Right kidney (tissue), 1 donor: Measurements from ENCODE around the gene KRTAP10-12.

Experiments
- DNase-seq: peaks from one replicate; pipeline ENCODE4 v3.0.0-alpha.2; 2016

The KRTAP10-12 gene

DNA sequence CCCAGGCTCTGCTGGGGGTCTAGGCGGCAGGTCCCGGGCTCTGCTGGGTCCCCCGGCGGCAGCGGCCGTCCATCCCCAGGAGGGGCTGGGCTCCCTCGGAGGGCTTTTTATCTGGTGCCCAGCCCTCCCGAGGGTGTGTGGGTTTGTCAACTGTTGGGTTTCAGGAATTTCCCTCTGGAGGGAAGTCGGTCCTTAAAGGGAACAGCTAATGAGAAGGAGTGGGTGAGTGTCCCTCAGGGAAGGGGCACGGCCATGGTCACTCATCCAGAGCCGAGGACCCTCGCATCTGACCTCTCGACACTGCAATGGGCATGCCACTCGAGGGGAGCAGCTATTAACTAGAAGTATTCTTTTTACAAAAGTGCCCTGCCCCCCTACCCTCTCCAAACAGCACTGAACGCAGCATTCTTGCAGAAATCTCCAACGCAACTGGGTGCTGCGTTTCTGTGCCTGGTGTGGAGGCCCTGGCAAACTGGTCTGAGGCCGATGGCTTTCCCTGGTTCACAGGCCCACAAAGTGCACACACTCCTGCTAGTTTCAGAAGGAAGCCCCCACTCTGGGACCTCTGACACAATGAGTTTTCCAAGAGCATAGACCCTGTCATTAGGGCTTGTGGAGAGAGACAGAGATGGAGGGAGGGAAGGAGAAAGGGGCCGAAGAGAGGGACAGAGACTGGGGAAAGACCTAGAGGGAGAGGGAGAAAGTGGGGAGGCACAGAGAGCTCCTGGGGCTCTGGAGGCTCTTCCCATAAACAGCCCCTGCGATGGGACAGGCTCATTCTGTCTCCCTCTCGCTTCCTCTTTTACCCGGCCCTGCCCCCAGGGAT is 15.4 kb downstream of the KRTAP10-12 start:
- DNase-seq = no peak

GRCh38 chr21:44713130-44713529 is 16.2 kb downstream of the KRTAP10-12 start:
- no peak for DNase-seq

DNA sequence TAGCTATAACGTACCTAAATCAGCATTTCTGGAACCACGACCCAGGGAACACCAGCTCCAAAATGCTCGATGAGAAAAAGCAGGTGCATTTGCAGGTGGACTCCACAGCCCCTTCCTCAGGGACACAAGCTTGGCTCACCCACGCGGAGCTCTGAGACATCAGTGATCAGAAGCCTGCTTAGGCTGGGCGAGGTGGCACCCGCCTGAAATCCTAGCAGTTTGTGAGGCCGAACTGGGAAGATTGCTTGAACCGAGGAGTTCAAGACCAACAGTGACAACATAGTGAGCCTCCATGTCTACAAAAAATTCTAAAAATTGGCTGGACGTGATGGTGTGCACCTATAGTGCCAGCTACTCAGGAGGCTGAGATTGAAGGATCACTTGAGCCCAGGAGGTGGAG is 16.9 kb downstream of the KRTAP10-12 start:
- DNase-seq = no peak

GRCh38 chr21:44714905-44715304 is 17.9 kb downstream of the KRTAP10-12 start:
- DNase-seq = no peak

- no peak for DNase-seq
Measured at GRCh38 chr21:44716984-44717383, 20.0 kb downstream of the KRTAP10-12 start.

- no peak for DNase-seq
Measured at GRCh38 chr21:44718093-44718492, 21.1 kb downstream of the KRTAP10-12 start.

GRCh38 chr21:44718571-44718970 is 21.6 kb downstream of the KRTAP10-12 start:
- no peak for DNase-seq

GRCh38 chr21:44720170-44720569 is 23.2 kb downstream of the KRTAP10-12 start:
- no peak for DNase-seq

GRCh38 chr21:44722731-44723130 is 25.8 kb downstream of the KRTAP10-12 start:
- DNase-seq = no peak

- DNase-seq = peak; percentile 86
Measured at GRCh38 chr21:44723177-44724131, 26.5 kb downstream of the KRTAP10-12 start.

DNA sequence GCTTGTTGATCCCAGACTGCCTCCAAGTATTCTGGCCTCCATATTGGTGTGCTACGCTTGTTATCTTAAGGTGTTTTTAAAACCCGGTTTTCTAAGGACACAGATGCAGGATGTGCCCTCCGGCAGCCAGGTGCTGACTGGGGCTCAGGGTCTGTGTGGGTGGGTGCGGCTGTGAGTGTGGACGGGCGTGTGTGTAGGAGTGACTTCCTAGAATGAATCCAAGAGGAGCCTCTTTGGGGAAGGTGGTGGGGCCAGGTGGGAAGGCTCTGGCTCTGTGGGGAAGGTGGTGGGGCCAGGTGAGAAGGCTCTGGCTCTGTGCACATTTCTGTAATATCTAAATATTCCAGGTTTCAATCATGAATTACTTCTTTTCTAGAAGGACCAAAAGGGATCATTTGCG is 27.2 kb downstream of the KRTAP10-12 start:
- DNase-seq = no peak

GRCh38 chr21:44724926-44725325 is 28.0 kb downstream of the KRTAP10-12 start:
- DNase-seq = no peak

GRCh38 chr21:44726826-44727225 is 29.9 kb downstream of the KRTAP10-12 start:
- no peak for DNase-seq

GRCh38 chr21:44727321-44727720 is 30.3 kb downstream of the KRTAP10-12 start:
- DNase-seq = no peak

DNA sequence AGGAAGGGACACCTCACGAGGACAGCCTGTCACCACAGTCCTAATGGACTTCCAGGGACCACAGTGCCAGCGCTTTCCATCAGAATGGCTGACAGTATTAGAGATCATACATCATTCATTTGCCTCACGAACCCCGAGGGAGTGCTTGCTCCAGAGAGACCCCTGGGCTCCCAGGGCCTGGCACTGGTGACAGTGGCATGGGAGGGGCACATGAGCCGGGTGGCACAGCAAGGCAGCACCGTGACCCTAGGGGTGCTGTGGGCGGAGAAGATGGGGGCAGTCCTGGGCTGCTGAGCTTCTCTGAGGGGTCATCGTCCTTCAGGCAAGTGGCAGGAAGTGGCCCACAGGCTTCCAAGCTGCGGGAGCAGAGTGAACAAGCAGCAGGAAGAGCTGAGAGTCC is 30.8 kb downstream of the KRTAP10-12 start:
- no peak for DNase-seq

DNA sequence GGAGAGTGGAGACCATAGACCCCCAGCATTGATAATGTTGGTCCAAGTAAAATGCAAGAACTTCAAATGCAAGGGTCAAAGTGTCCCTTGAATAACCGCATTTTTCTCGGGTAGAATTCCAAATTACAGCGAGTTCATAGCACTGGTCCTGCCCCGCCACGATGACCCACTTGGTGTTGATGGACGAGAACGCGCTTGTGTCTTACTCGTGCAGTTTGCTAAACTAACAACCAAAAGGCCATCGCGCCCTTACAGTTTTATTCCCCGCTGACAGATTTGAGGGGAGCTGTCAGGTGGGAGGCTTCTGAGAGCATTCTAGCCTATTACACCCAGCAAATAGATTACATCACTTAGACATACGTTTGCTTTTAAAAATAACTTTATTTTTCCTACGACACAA is 31.7 kb downstream of the KRTAP10-12 start:
- no peak for DNase-seq

DNA sequence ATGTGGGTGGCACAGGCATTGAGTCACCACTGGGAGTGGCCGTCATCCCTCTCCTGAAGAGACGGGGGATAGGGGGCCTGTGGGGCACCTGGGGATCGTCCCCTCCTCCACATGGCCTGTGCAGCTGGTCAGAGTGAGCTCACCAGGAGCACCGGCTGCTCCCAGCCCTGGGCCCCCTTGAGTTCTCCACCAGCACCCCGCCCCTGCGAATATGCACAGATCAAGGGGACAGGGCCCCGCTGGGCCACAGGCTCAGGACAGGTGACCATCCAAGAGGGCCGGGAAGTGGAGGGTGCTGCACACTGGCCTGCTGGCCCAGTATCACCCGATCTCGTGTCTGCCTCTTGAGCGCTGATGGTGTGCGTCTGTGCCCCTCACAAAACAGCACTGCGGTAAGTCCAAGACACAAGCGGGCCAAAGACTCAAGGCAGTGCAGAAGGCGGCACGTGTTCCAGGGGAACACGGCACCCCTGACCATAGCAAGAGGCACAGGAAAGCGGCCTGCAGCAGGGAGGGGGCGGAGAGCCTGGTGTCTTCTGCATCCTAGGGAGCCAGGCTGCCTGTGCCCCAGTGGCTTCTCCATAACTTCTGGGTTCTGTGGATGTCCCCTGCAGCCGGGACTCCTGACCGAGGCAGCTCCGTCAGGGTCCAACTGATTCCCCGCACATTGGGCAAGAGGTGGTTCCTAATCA is 32.5 kb downstream of the KRTAP10-12 start:
- DNase-seq = no peak

- no peak for DNase-seq
Measured at GRCh38 chr21:44730028-44730395, 33.0 kb downstream of the KRTAP10-12 start.

GRCh38 chr21:44730951-44731579 is 34.1 kb downstream of the KRTAP10-12 start:
- DNase-seq = no peak

DNA sequence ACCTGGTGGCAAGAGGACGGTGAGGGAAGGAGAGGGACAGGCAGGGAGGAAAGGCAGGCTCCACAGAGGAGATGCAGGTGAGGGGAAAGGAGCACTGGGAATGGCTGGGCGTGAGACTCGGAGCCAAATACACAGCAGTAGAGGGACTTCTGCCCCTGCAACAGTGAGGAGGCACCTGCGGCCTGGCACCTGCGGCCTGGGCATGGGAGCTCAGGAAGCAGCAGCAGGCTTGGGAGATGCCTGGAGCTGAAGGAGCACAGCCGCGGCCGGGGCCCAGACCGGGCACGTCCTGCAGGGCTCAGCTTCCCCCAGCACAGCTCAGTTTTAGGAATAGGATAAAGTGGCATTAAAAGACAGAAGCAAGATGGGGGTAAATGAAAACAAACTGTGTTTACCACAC is 35.3 kb downstream of the KRTAP10-12 start:
- no peak for DNase-seq

DNA sequence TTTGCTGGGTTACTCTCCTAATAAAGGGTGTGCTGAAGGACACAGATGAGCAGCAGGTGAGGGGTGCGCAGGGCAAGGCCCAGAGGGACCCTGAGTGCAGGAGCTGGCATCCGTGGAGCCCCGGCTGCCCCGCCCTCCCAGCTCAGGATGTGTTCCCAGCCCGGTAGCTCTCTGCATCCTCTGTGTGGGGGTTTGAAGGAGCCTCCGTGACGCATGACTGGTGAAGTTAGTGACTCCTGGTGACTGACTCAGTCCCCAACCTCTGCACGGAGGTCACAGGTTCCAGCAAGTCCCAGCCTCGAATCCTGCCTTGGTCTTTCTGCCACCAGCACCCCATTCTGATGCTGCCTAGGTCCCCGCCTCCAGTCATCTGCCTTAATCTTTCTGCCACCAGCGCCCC is 36.0 kb downstream of the KRTAP10-12 start:
- no peak for DNase-seq

DNA sequence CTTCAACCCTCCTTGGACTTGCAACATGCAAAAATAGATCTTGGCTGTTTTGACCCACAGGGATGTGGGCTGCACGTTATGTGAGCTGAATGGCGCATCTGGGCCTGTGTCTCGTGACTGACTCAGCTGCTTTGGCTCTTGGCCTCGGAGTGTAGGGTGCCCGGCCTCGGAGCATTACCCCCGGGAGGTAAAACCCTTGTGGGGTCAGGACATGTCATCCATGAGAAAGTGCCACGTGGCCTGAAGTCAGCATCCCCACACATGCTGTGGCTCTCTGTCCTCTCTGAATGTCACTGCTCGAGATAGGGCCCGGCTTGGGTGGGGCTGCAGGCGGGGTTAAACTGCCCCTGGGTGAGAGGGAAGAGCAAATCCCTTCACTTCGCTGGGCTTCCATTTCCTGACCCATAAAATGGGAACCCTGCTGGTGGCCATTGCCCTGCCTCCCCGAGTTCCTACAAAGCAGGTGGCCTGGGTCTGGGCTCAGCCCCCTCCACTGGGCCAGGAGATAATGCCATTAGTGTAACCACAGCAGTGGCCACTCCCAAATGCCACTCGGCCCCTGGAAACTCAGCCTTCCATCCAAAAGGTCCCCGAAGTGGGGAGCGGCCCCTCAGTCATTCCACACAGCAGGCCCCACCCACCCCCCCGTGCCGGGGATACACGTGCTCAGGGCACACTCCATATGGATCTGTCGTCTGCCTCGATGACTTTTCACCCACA is 37.2 kb downstream of the KRTAP10-12 start:
- DNase-seq = no peak
